ENCODE results near the gene SNUPN.
A peak's percentile ranks its signal among the peaks of the same experiment; 100 is the strongest.
"Not testable (repeated sequence)": the region's sequence is repeated elsewhere in the genome, so short reads cannot be mapped to it uniquely, and the experiment has no call there.

Gene SNUPN

DNA sequence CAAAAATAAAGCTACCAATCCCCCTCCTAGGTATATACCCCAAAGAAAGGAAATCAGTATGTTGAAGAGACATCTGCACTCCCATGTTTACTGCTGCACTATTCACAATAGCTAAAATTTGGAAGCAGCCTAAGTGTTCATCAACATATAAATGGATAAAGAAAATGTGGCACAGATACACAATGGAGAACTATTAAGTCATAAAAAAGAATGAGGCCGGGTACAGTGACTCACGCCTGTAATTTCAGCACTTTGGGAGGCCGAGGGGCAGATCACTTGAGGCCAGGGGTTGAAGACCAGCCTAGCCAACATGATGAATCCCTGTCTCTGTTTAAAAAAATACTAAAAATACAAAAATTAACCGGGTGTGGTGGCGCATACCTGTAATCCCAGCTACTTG lies 36.5 kb downstream of the SNUPN start:
- no peak overlapping the region for H3K27ac Mint-ChIP-seq
- H3K27me3 Mint-ChIP-seq (ENCODE audit: low read depth, poor library complexity): peaks cover 4% of the 10 kb centered on the region
- TF ChIP-seq, protein P1, sequence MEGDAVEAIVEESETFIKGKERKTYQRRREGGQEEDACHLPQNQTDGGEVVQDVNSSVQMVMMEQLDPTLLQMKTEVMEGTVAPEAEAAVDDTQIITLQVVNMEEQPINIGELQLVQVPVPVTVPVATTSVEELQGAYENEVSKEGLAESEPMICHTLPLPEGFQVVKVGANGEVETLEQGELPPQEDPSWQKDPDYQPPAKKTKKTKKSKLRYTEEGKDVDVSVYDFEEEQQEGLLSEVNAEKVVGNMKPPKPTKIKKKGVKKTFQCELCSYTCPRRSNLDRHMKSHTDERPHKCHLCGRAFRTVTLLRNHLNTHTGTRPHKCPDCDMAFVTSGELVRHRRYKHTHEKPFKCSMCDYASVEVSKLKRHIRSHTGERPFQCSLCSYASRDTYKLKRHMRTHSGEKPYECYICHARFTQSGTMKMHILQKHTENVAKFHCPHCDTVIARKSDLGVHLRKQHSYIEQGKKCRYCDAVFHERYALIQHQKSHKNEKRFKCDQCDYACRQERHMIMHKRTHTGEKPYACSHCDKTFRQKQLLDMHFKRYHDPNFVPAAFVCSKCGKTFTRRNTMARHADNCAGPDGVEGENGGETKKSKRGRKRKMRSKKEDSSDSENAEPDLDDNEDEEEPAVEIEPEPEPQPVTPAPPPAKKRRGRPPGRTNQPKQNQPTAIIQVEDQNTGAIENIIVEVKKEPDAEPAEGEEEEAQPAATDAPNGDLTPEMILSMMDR (IDR thresholded peaks at IDR 0.05): no peak
- peaks cover 4% of the 10 kb centered on the region for H3K4me1 Mint-ChIP-seq
- peaks cover 3% of the 10 kb centered on the region for H3K9me3 Mint-ChIP-seq
- no peak overlapping the region for H3K4me3 Mint-ChIP-seq
- no peak for DNase-seq
- peaks cover 39% of the 10 kb centered on the region for H3K36me3 Mint-ChIP-seq (ENCODE audit: low read depth)

DNA sequence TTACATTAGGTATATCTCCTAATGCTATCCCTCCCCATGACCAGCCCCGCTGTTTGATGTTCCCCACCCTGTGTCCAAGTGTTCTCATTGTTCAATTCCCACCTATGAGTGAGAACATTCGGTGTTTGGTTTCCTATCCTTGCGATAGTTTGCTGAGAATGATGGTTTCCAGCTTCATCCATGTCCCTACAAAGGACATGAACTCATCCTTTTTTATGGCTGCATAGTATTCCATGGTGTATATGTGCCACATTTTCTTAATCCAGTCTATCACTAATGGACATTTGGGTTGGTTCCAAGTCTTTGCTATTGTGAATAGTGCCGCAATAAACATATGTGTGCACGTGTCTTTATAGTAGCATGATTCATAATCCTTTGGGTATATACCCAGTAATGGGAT lies 39.1 kb downstream of the SNUPN start:
- not testable (repeated sequence) for H3K27ac Mint-ChIP-seq; H3K27me3 Mint-ChIP-seq (ENCODE audit: low read depth, poor library complexity); H3K9me3 Mint-ChIP-seq; DNase-seq; H3K4me3 Mint-ChIP-seq
- Mint-ChIP-seq H3K4me1 (peaks cover 12% of the 10 kb centered on the region), H3K36me3 (ENCODE audit: low read depth) (peaks cover 31% of the 10 kb centered on the region)

DNA sequence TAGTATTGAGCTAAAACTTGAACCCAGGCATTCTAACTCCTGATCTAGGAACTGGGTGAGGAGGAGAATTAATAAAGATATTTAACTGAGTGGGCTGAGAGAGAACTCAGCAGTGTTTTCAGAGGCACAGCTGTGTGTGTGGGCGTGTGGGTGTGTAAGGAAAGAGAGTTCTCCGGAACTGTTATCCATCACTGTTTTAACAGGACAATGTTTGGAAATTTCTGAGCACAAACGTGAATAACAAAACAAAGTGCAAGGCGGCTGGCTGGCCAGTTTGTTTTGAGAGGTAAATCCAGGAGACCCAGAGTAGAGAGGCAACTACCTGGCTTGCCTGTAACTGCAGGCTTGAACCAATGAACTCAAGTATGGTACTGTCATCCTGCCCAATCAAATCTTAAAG lies 41.4 kb downstream of the SNUPN start:
- H3K27ac Mint-ChIP-seq: peak overlapping the region; percentile 86
- H3K36me3 Mint-ChIP-seq (ENCODE audit: low read depth): peaks cover 22% of the 10 kb centered on the region
- H3K27me3 Mint-ChIP-seq (ENCODE audit: low read depth, poor library complexity): peaks cover 4% of the 10 kb centered on the region
- no peak overlapping the region for H3K4me3 Mint-ChIP-seq
- H3K4me1 Mint-ChIP-seq: peaks cover 18% of the 10 kb centered on the region
- no peak for DNase-seq
- TF ChIP-seq, protein P1 (IDR thresholded peaks at IDR 0.05): no peak
- H3K9me3 Mint-ChIP-seq: peaks cover 3% of the 10 kb centered on the region

DNA sequence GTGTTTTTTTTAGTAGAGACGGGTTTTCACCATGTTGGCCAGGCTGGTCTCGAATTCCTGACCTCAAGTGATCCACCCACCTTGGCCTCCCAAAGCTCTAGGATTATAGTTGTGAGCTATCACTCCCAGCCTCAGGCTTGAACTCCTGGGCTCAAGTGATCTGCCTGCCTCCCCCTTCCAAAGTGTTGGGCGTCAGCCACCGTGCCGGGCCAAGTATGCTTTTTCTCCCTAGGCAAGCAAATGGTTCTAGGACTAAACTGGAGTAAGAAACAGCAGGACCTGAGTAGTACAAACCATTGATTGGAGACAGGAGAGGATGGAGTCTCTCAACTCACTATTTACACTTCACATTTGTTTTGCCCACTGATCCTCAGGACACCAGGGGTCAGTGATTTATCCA lies 41.8 kb downstream of the SNUPN start:
- TF ChIP-seq, protein P1 (IDR thresholded peaks at IDR 0.05): no peak
- H3K36me3 Mint-ChIP-seq (ENCODE audit: low read depth): peaks cover 19% of the 10 kb centered on the region
- DNase-seq: no peak
- H3K27me3 Mint-ChIP-seq (ENCODE audit: low read depth, poor library complexity): peaks cover 4% of the 10 kb centered on the region
- H3K4me1 Mint-ChIP-seq: peaks cover 18% of the 10 kb centered on the region
- peaks cover 3% of the 10 kb centered on the region for H3K9me3 Mint-ChIP-seq
- H3K27ac Mint-ChIP-seq: peak overlapping the region; percentile 86
- no peak overlapping the region for H3K4me3 Mint-ChIP-seq

DNA sequence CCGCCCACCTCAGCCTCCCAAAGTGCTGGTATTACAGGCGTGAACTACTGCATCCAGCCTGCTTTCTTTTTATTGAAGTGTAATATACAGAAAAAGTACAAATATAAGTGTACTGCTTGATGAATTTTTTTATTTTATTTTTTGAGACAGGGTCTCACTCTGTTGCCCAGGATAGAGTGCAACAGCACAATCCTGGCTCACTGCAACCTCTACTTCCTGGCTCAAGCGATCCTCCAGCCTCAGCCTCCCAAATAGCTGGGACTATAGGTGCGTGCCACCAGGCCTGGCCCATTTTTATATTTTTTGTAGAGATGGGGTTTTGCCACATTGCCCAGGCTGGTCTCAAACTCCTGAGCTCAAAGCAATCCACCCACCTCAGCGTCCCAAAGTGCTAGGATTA lies 42.6 kb downstream of the SNUPN start:
- Mint-ChIP-seq H3K36me3 (ENCODE audit: low read depth) (peaks cover 13% of the 10 kb centered on the region), H3K4me1 (peaks cover 18% of the 10 kb centered on the region)
- not testable (repeated sequence) for H3K27ac Mint-ChIP-seq; DNase-seq; H3K4me3 Mint-ChIP-seq; H3K27me3 Mint-ChIP-seq (ENCODE audit: low read depth, poor library complexity); H3K9me3 Mint-ChIP-seq

DNA sequence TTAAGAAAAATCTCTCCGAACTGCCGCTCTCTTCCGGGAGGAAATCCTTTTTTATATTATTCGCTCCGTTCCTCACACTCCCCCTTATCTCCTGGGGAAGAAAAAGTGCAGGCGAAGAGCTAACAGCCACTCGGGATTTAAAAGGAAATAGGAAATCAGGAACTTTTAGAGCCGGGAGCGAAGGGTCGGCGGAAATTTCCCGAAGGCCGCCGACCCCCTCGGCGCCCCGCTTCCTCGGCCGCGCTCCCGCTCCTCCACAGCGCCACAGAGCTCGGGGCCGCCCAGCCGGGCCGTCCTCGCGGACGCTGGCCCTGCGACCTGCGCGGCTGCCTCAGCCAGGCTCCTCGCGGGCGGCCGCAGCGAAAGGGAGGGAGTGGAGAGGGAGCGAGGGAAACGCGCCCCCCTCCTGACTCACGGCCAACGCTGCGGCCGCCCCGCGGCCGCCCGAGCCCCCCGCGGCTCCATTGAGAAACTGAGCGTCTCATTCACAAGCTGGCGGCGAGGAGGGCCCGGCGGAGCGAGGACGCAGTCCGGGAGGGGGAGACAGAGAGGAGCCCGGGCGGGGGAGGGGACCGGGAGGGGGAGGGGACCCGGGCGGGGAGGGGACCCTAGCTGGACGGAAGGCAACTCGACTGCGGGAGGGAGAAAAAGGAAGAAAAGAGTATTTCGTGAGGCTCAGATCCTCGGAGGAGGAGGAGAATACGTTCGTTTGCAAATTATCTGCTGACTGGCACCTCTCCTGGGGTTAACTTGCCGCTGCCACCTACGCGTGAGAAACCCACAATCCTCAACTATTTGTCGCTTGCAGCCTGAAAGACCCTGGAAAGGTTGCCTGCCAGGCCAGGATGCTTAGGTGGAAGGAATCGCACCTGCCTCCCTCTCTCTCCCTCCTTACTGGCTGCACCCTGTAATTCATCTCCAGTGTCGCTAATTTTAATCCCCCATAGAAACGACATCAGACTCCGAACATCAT lies 46.3 kb downstream of the SNUPN start, which contains the start of gene PTPN9:
Gene PTPN9 (minus strand): TSS at position 368 of the 973 bp plus-strand sequence. CDS start 539 bp downstream, outside the sequence.
- TF ChIP-seq, protein P1 (IDR thresholded peaks at IDR 0.05): peak; percentile 38
- H3K4me1 Mint-ChIP-seq: peaks cover 29% of the 10 kb centered on the region
- H3K27ac Mint-ChIP-seq: peak within 1 kb of the TSS; percentile 90
- H3K9me3 Mint-ChIP-seq: no peaks in the 10 kb centered on the region
- DNase-seq: peak; percentile 85
- H3K27me3 Mint-ChIP-seq (ENCODE audit: low read depth, poor library complexity): no peaks in the 10 kb centered on the region
- peak within 1 kb of the TSS; percentile 96 for H3K4me3 Mint-ChIP-seq
- H3K36me3 Mint-ChIP-seq (ENCODE audit: low read depth): peaks cover 3% of the 10 kb centered on the region
